GM19455 (cell line): ENCODE data around the gene DEGS2.
"Not testable (repeated sequence)": the region's sequence is repeated elsewhere in the genome, so short reads cannot be mapped to it uniquely, and the experiment has no call there.

ENCODE experiments used
- ATAC-seq: cut with Tn5 transposase; IDR thresholded peaks from one replicate; pipeline ENCODE4 v1.9.1; 2021; ENCODE audit not compliant: unreplicated experiment

DEGS2 gene

GRCh38 chr14:100159094-100159864, at the start of gene DEGS2:
Gene DEGS2 (minus strand): TSS chr14:100159645. CDS start chr14:100159587, 58 bp downstream.
- ATAC-seq: peak; percentile 60

GRCh38 chr14:100208136-100208535, 48.7 kb upstream of the DEGS2 start:
- ATAC-seq: not testable (repeated sequence)

GRCh38 chr14:100207588-100207987, 48.1 kb upstream of the DEGS2 start:
- ATAC-seq: not testable (repeated sequence)

GRCh38 chr14:100204835-100205167, 45.4 kb upstream of the DEGS2 start:
- ATAC-seq: not testable (repeated sequence)

DNA sequence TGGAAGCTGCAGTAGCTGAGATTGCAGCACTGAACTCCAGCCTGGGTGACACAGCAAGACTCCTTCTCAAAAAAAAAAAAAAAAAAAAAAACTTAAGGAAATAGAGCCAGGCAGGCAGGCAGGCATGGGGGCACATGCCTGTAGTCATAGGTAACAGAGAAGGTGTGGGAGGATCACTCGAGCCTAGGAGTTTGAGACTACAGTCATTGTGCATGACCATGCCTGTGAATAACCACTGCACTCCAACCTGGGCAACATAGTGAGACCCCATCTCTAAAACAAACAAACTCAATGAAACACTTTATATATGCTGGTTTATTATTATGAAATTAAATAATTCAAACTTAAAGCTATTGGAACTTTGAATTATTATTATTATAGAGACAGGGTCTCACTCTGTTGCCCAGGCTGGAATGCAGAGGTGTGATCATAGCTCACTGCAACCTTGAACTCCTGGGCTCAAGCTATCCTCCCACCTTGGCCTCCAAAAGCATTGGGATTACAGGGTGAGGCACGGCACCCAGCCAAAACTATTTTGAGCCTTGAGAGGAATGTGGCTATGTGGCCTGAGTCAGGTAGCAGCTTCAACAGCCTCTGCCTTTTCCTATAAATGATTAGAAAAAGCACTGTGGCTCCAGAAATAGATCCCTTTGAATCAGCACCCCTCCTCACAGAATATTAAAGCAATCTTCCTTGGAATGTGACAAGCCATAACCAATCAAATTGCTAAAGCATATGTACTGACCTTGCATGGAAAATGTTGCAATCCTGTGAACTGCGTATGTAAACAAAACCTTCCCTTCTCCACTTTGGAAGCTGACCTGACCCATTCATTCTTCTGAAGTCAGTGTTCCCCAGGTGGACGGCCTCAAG, 44.8 kb upstream of the DEGS2 start:
- no peak for ATAC-seq

DNA sequence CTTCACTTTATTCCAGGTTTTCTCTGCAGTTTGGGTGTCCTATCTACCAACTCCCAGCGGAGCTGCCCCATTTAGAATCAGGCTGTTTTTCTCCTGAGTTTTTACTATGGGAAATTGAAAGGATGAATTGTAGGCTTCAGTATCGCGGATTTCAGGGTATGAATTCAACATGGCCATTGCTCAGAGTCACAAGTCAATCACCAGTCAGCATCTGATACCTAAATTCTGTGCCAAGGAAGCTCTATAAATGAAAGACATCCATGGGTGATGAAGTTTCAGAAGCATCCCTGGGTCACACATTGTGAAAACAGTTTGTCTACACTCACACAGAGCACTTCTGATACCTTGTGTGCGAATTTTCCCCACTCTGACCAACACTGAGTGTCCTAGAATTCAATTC, 43.7 kb upstream of the DEGS2 start:
- no peak for ATAC-seq

- ATAC-seq: no peak
These were observed 43.3 kb upstream of the DEGS2 start for GRCh38 chr14:100202712-100203111.

GRCh38 chr14:100201701-100202100, 42.3 kb upstream of the DEGS2 start:
- no peak for ATAC-seq

DNA sequence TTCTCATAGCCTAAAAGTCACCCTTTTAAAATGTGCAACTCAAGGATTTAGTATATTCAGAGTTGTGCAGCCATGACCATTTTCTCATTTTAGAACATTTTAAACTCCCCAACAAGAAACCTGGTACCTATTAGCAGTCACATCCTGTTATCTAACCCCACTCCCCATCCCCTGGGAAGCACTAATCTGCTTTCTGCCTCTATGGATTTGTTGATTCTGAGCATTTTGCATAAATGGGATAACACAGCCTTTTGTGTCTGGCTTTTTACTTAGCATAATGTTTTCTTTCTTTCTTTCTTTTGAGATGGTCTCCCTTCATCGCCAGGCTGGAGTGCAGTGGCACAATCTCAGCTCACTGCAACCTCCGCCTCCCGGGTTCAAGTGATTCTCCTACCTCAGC, 40.9 kb upstream of the DEGS2 start:
- no peak for ATAC-seq

DNA sequence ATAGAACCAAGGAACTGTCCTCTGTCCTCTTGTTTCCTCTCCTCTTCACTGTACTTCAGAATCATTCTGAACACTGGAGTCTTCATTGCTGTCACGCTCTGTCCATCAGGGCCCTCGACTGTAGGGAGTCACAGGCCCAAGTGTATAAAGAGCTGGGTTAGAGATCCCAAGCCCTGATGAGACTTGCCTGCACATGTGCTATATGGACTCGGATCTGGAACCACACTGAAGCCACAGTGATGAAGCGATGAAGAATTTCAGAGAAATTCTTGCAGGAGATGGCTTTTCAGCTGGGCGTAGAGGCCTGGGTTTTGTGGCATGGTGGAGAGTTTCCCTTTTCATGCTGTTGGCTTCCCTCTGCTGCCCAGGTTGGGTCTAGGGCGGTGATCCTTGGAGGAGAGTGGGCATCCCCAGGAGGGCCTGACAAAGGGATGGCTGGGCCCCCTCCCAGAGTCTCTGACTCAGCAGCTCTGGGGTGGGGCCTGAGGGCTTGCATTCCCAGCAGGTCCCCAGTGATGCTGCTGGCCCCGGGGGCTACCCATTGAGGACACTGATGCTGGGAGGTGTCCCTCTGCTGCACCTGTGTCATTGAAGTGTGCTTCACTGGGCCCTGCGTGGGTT, 39.9 kb upstream of the DEGS2 start:
- ATAC-seq: no peak

DNA sequence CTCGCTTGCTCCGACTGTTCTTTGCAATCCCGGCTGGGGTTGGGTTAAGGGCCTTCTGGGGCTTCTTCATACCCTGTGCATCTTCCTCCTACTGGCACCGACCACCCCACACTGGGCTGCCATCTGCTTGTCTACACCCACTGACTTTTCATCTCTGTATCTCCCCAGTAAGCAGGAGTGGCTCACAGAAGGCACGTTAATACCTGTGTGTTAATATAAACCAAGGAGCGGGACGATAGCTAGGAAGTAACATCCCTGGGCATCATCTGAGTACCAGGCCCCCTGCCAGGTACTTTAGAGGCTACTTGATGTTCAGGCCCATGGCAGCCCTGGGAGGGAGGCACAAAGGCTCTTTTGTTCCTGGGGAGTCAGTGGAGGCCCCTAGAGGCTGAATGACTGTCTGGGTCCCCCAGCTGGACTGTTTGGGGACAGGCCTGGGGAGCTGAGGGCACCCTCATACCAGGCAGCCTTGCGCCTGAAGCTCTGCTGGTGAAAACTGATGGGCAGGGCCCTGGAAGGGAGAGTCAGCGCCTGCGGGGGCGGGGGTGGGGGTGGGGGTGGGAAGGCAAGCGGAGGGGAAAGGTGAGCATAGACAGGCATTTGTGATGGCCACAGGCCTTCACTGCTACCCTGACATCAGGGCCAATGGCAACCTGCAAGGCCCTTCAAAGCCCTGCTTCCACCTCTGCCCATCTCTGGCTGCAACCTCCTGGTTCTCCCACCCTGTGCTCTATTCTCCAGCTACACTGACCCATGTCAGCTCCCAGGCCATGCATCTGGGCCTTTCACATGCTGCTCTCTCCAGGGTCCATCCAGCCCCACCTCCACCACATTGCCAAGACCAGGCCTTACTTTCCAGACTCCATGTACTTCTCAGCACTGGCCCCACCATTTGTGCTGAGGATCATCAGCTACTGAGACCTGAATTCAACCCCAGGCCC, 34.2 kb upstream of the DEGS2 start:
- ATAC-seq: no peak

DNA sequence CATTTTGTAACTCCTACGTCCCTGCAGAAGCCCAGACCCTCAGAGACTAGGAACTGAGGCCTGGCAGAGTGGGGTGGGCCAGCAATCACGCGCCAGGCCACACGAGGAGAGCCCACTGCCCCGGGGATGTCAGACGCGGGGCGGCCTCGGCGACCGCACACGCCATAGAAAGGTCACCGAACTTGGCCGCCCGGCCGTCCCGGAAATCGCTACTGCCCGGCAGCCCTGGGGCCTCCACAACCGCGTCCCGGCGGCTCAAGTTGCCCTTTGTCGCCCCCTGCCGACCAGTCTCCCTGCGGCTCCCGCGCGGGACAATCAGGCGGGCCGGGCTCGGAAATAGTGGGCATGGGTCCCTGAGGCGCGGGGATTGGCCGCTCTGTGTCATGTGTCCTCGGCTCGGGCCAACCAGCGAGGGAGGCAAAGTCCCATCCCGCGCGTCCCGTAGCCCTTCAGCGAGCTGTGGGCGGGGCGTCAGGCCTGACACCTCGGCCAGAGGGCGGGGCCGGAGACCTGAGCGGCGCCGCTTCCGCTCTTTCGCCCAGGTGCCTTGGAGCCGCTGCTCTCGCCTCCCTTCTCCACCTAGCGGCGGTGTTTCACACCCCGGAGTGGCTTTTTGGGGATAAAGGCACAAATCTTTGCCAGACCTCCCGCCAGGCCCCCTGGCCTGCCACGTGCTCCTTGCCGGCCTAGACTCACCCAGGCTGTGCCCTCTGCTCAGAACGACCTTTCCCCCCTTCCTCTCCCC, 33.4 kb upstream of the DEGS2 start:
- peak; percentile 99 for ATAC-seq

DNA sequence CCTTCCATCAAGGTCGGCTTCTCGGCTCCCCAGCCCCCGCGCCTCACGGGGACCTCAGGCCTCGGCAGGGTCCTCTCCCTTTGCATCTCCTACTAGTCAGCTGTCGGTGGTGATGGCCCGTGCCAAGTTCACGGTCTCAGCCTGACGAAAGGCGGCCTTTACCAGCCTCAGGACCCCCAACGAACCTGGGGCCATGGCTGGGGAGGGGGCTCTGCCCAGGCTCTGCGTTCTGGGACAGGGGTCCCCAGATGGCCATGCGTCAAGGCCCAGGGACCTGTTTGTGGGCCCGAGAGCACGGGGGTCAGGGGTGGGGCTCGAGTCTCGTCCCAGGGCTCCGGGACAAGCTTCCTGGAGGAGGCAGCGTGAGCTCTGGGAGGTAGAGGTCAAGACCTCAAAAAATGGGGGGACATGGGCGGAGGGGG, 32.8 kb upstream of the DEGS2 start:
- ATAC-seq: no peak

DNA sequence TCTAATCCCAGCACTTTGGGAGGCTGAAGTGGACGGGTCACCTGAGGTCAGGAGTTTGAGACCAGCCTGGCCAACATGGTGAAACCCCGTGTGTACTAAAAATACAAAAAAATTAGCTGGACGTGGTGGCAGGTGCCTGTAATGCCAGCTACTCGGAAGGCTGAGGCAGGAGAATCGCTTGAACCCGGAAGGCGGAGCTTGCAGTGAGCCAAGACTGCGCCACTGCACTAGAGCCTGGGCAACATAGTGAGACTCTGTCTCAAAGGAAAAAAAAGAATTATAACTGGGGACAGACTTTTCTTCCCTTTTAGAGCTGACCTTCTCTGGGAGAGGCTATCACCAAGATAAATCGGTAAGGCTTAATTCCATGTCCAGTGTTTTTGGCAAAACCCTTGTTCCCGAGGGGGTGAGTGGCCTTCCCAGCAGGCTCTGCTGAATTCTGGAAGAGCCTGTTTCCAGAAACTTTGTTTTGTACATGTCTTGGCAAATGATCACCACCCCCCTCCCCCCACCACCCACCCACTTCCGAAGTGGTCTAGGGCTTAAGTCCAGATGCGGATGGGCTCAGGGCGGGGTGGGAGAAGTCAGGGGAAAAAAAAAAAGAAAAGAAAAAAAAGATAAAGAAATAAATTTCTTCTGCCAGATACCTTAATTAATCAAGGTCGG, 32.3 kb upstream of the DEGS2 start:
- ATAC-seq: no peak

DNA sequence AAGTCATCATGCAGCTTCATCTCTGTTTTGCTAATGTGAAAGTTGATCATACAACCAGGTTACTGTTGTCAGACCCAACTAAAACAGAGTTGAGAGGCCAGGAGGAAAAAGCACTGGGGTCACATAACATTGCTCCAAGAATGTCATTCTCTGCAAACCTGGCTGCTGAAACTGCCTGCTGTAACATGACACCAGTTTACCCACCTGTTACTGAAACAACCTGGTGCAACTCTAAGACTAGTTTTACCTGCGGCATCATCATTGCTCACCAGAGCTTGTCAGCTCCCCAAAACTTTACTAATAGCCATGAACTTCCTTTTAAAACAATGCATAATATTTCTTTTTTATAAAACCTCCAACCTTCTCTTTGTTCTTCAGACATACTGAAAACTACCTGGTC, 30.7 kb upstream of the DEGS2 start:
- ATAC-seq: no peak

DNA sequence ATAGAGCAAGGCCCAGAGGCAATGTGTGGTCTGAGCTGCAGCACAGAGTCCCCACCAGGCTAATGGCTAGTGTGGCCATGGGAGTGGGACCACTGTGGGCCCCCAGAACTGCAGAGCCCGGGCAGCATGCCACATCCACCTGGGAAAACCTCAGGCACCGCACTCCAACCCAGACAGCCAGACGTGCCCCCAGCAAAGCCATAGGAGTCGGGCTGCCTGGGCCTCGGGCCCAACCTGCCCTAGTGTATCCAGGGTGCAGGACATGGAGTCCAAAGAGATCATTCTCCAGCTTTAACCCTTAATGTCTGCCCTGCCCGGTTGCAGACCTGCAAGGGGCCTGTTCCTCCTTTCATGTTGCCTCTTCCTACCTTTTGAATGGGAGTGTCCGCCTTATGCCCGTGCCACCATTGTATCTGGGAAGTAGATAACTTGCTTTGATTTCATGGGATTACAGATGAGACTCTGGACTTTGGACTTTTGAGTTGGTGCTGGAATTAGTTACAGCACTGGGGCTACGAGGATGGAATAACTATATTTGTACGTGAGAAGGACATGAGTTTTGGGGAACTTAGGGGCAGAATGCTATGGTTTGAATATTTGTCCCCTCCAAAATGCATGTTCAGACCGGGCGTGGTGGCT, 29.1 kb upstream of the DEGS2 start:
- no peak for ATAC-seq

DNA sequence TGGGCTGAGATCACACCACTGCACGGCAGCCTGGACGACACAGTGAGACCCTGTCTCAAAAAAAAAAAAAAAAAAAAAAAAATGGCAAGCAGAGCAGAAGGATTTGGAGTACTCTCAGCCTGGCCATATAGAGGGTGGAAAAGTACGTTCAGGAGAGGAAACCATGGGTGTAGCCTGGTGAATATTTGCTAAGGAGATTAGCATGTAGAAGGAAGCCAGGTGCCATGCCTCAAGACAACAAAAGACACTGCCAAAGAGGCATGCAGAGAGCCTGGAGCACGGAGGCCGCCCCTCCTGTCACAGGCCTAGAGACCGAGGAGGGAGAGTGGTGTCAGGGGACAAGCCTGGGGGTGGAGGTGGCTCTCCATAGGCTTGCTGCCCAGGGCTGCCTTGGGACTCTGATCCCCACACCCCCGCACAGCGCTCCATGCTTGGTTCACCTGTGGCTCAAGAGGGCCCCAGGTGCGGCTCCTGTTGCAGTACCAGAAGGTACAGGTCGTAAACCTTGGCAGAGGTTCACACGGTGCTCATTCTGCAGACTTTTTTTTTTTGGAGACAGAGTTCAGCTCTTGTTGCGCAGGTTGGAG, 27.9 kb upstream of the DEGS2 start:
- no peak for ATAC-seq

- not testable (repeated sequence) for ATAC-seq
These were observed 22.6 kb upstream of the DEGS2 start for GRCh38 chr14:100181876-100182551.
